ENCODE measurements around the gene CTR9. TPM values are rescaled to one million over a fixed set of nuclear protein-coding genes. Genes with fewer than 3 reads are reported as not detected.

Gene CTR9
- total RNA-seq, 1 donor from 2014 or later, result 22.9 TPM

DNA sequence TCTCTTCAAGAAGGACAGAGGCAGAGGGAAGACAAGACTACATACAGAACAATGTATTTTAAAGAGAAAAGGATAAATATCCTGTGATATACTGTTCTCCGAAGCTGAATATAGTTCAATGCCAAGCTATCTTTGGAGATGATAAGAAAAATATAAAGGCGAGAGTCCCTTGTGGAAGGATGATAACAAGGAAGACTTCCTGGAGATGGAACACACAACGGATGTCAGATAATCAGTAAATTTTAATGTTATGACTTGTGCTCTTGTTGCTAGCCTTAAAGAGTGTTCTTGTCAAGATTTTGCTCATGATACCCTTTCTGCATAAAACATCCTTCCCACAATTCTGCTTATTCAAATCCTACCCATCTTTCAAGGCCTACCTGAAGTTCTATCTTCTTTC is 6.8 kb upstream of the CTR9 start:
- no peaks in the 10 kb centered on the region for H3K9me3 ChIP-seq (replicated peaks)
- intact Hi-C loops (cut with micrococcal nuclease), result no loop called here
- no peak overlapping the region for H3K27ac ChIP-seq (replicated peaks)
- H3K4me3 ChIP-seq, result no peak overlapping the region
- no peaks in the 10 kb centered on the region for H3K36me3 ChIP-seq
- TF ChIP-seq, protein P1, sequence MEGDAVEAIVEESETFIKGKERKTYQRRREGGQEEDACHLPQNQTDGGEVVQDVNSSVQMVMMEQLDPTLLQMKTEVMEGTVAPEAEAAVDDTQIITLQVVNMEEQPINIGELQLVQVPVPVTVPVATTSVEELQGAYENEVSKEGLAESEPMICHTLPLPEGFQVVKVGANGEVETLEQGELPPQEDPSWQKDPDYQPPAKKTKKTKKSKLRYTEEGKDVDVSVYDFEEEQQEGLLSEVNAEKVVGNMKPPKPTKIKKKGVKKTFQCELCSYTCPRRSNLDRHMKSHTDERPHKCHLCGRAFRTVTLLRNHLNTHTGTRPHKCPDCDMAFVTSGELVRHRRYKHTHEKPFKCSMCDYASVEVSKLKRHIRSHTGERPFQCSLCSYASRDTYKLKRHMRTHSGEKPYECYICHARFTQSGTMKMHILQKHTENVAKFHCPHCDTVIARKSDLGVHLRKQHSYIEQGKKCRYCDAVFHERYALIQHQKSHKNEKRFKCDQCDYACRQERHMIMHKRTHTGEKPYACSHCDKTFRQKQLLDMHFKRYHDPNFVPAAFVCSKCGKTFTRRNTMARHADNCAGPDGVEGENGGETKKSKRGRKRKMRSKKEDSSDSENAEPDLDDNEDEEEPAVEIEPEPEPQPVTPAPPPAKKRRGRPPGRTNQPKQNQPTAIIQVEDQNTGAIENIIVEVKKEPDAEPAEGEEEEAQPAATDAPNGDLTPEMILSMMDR (IDR thresholded peaks at IDR 0.05; ENCODE audit: borderline replicate concordance), result no peak
- H3K27me3 ChIP-seq (ENCODE audit: low read depth), result no peaks in the 10 kb centered on the region
- DNase-seq, result no peak
- no peaks in the 10 kb centered on the region for H3K4me1 ChIP-seq

DNA sequence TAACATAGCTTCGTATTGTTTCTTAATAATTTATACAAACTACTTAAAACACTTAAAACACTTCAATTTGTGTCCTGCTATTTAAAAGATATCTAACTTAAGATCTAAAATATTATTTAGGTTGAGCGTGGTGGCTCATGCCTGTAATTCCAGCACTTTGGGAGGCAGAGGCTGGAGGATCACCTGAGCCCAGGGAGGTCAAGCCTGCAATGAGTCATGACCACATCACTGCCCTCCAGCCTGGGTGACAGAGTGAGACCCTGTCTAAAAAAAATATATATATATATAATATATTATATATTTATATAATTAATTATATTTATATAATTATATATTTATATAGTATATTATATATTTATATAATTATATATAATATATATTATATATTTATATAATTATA is 4.2 kb upstream of the CTR9 start:
- H3K27ac ChIP-seq (replicated peaks), result no peak overlapping the region
- H3K9me3 ChIP-seq (replicated peaks), result no peaks in the 10 kb centered on the region
- intact Hi-C loops (cut with micrococcal nuclease), result no loop called here
- H3K4me3 ChIP-seq, result no peak overlapping the region
- no peak for DNase-seq
- peaks cover 8% of the 10 kb centered on the region for H3K4me1 ChIP-seq
- no peaks in the 10 kb centered on the region for H3K27me3 ChIP-seq (ENCODE audit: low read depth)
- TF ChIP-seq, protein P1 (IDR thresholded peaks at IDR 0.05; ENCODE audit: borderline replicate concordance), result no peak
- no peaks in the 10 kb centered on the region for H3K36me3 ChIP-seq

DNA sequence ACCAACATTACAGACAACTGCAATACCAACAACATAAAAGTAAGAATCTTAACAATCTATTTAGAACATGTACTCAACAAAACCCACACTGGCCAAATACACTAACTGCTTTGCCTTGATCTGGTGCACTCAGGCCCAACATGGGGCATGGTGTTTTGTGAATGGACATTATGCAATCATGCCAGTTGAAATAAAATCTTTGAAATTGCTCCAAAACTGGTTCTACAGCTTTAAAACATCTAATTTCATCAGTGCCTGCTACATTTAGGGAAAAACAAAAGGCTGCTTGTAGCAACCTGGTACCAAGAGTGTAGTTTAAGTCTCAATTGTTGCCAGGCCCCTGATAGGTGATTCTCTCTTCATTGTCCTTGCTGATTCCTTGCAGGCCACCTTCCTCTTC is 3.3 kb upstream of the CTR9 start:
- Histone ChIP-seq H3K36me3 (no peaks in the 10 kb centered on the region), H3K9me3 (replicated peaks) (no peaks in the 10 kb centered on the region), H3K27ac (replicated peaks) (no peak overlapping the region), H3K4me3 (no peak overlapping the region), H3K27me3 (ENCODE audit: low read depth) (no peaks in the 10 kb centered on the region), H3K4me1 (peaks cover 17% of the 10 kb centered on the region)
- intact Hi-C loops (cut with micrococcal nuclease), result no loop called here
- TF ChIP-seq, protein P1 (IDR thresholded peaks at IDR 0.05; ENCODE audit: borderline replicate concordance), result no peak
- no peak for DNase-seq

DNA sequence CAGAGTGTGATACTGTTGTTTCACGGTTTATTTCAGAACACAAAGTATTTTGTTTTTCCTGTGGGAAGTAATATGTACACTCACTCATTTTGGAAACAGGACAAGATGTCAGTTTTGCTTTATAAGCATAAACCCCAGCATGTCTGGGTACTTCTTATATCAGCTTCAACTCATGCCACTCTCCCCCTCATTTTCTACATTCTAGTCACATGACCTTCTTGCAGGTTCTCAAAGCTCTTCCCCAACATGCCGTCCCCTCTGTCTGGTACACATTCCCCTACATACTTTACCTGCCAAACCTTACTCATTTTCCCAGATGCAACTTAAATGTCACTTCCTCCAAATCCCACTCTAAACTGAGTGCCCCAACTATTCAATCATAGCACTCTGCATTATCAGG is 1.6 kb upstream of the CTR9 start:
- Histone ChIP-seq H3K9me3 (replicated peaks) (no peaks in the 10 kb centered on the region), H3K27me3 (ENCODE audit: low read depth) (no peaks in the 10 kb centered on the region), H3K4me3 (no peak overlapping the region), H3K36me3 (peaks cover 17% of the 10 kb centered on the region), H3K27ac (replicated peaks) (no peak overlapping the region), H3K4me1 (peaks cover 29% of the 10 kb centered on the region)
- TF ChIP-seq, protein P1 (IDR thresholded peaks at IDR 0.05; ENCODE audit: borderline replicate concordance), result no peak
- no peak for DNase-seq
- intact Hi-C loops (cut with micrococcal nuclease), result no loop called here

DNA sequence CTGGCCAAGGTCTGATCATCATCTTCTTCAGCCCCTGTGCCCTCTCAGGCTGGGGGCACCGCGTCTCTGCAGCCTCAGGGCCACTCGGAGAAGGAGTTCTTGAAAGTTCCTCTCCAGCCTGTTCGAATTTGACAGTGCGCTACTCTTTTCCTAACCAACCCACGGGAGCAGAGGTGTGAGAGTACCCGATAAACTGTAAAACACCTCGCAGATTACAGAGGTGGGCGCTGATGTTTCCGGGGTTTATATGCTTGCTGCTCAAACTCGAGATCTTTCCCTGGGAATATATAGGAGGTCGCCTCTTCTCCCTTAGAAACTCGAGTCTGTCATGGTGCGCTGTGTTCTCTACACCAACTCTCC is 515 bp downstream of the CTR9 start:
- Histone ChIP-seq H3K27me3 (ENCODE audit: low read depth) (no peaks in the 10 kb centered on the region), H3K4me3 (peak overlapping the region; percentile 84), H3K27ac (replicated peaks) (peak overlapping the region; percentile 94), H3K36me3 (peaks cover 38% of the 10 kb centered on the region), H3K9me3 (replicated peaks) (no peaks in the 10 kb centered on the region), H3K4me1 (peaks cover 29% of the 10 kb centered on the region)
- intact Hi-C loops (cut with micrococcal nuclease), result no loop called here
- DNase-seq, result no peak
- TF ChIP-seq, protein P1 (IDR thresholded peaks at IDR 0.05; ENCODE audit: borderline replicate concordance), result no peak

DNA sequence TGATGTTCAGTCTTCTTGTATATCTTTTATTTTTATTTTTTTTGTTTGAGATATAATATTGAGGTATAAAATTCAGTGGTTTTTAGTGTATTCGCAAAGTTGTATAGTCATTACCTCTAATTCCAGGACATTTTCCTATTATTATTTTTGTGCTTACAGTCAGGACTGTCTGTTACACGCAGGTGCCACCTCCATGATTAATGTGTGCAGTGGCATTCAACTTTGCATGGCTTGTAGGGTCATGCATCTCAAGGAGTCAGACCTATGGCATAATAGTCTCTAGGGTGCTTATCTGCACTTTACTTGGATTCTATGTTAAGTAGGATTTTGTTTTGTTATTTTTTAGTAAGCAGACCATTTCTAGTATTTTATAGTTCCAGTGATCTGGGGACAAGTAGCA is 1.0 kb downstream of the CTR9 start:
- Histone ChIP-seq H3K27ac (replicated peaks) (peak overlapping the region; percentile 94), H3K27me3 (ENCODE audit: low read depth) (no peaks in the 10 kb centered on the region), H3K4me1 (peaks cover 29% of the 10 kb centered on the region), H3K9me3 (replicated peaks) (no peaks in the 10 kb centered on the region), H3K4me3 (peak overlapping the region; percentile 84), H3K36me3 (peaks cover 43% of the 10 kb centered on the region)
- DNase-seq, result no peak
- intact Hi-C loops (cut with micrococcal nuclease), result no loop called here
- TF ChIP-seq, protein P1 (IDR thresholded peaks at IDR 0.05; ENCODE audit: borderline replicate concordance), result no peak

All from left ventricle myocardium inferior (tissue), 1 donor.